Mesothelial cell of epicardium (in vitro differentiated cells): Measurements from ENCODE around the gene SRRM2. TPM values are rescaled to one million over a fixed set of nuclear protein-coding genes. Genes with fewer than 3 reads are reported as not detected.

Experiments
- DNase-seq, 2 experiments: peaks; one replicate each; pipeline ENCODE4 v3.0.0; 2021; ENCODE audit warnings: low spot score in 2 of 2; ENCODE audit not compliant: unreplicated experiment in 2 of 2
- H3K27ac Mint-ChIP-seq: 2 replicates; pipeline ENCODE4 v1.8.0; 2021; ENCODE audit warnings: mixed read lengths
- H3K27me3 Mint-ChIP-seq: 2 replicates; pipeline ENCODE4 v1.8.0; 2021; ENCODE audit warnings: low read depth, mixed read lengths
- H3K36me3 Mint-ChIP-seq: 2 replicates; pipeline ENCODE4 v1.8.0; 2021; ENCODE audit warnings: mixed read lengths
- H3K4me1 Mint-ChIP-seq: 2 replicates; pipeline ENCODE4 v1.8.0; 2021; ENCODE audit warnings: mixed read lengths
- H3K4me3 Mint-ChIP-seq: 2 replicates; pipeline ENCODE4 v1.8.0; 2021; ENCODE audit warnings: mild to moderate bottlenecking, moderate library complexity, mixed read lengths
- H3K9me3 Mint-ChIP-seq: 2 replicates; pipeline ENCODE4 v1.8.0; 2021; ENCODE audit warnings: mixed read lengths
- total RNA-seq: library from RNA; stranded (reverse); gene quantifications from 3 replicates; pipeline ENCODE4 v1.2.1, GENCODE V29; 2021
- TF ChIP-seq, protein P1 (sequence below): fragments of 200-600 bp; sonication (generic); IDR thresholded peaks from one replicate; pipeline ENCODE4 v1.5.0; 2021; ENCODE audit warnings: antibody characterized with exemption; ENCODE audit not compliant: unreplicated experiment

The SRRM2 gene
- total RNA-seq, 1 donor from 2014 or later, result 854 TPM

DNA sequence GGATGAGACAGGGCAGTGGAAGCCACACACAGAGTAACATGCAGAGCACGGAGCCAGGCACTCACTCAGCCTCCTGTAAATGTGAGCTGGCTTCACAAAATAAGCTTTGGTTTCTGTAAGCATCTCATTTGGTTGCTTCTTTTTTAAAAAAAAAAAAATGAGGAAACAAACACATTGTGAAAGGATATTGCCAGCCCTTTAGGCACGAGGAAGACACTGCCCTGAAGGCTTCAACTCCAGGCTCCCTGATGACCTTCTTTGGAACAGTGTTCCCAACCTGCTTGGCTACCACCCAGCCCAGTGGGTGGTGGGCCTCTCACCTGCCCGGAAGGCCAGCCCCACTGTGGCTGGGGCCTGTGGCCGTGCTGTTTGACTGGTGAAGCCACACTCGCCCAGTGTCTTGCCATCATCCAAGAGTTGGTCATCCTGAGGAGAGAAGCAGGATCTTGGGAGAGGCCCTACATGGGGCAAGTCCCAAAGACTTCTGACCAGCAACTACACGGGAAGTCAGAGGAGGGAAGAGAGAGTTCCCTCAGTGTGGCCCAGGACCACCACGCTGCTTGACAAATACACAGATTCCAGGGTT is 22.8 kb downstream of the SRRM2 start:
- Mint-ChIP-seq H3K27ac (no peak overlapping the region), H3K27me3 (no peaks in the 10 kb centered on the region), H3K4me3 (peak overlapping the region; percentile 81), H3K4me1 (peaks cover 22% of the 10 kb centered on the region), H3K9me3 (no peaks in the 10 kb centered on the region), H3K36me3 (peaks cover 15% of the 10 kb centered on the region)
- TF ChIP-seq, protein P1, sequence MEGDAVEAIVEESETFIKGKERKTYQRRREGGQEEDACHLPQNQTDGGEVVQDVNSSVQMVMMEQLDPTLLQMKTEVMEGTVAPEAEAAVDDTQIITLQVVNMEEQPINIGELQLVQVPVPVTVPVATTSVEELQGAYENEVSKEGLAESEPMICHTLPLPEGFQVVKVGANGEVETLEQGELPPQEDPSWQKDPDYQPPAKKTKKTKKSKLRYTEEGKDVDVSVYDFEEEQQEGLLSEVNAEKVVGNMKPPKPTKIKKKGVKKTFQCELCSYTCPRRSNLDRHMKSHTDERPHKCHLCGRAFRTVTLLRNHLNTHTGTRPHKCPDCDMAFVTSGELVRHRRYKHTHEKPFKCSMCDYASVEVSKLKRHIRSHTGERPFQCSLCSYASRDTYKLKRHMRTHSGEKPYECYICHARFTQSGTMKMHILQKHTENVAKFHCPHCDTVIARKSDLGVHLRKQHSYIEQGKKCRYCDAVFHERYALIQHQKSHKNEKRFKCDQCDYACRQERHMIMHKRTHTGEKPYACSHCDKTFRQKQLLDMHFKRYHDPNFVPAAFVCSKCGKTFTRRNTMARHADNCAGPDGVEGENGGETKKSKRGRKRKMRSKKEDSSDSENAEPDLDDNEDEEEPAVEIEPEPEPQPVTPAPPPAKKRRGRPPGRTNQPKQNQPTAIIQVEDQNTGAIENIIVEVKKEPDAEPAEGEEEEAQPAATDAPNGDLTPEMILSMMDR, result no peak
- DNase-seq, result no peak

DNA sequence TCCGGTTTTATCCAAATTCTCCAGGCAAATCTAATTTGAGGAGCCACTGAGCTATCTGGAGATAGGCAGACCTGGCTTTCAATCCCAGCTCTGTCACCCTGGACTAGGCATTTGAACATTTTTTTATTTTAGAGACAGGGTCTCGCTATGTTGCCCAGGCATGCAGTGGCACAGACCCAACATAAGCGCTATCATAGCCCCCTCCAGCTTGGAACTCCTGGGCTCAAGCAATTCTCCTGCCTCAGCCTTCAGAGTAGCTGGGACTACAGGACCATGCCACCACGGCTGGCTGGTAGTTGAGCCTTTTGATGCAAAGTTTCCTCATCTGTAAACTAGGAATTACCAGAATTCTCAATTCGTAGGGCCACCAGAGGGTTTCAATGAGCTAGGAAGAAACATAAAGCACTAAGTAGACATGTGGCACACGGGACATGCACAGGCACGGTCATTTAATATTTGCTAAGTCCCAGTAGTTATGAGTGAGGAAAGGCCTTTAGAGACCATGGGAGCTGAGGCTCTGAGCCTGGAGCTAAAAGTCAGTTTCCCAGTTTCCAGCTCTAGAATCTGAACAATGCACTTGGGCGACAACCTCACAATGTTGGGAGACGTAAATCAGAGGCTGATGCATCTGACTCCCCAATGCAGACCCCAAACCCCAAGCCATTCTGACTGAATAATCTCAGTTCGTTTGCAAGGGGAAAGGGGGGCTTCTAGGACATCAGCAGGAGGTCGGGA is 23.5 kb downstream of the SRRM2 start:
- DNase-seq, result no peak
- H3K36me3 Mint-ChIP-seq, result peaks cover 15% of the 10 kb centered on the region
- H3K4me3 Mint-ChIP-seq, result peak overlapping the region; percentile 81
- H3K27me3 Mint-ChIP-seq, result no peaks in the 10 kb centered on the region
- H3K4me1 Mint-ChIP-seq, result peaks cover 22% of the 10 kb centered on the region
- H3K9me3 Mint-ChIP-seq, result no peaks in the 10 kb centered on the region
- TF ChIP-seq, protein P1, result no peak
- H3K27ac Mint-ChIP-seq, result peak overlapping the region; percentile 94

DNA sequence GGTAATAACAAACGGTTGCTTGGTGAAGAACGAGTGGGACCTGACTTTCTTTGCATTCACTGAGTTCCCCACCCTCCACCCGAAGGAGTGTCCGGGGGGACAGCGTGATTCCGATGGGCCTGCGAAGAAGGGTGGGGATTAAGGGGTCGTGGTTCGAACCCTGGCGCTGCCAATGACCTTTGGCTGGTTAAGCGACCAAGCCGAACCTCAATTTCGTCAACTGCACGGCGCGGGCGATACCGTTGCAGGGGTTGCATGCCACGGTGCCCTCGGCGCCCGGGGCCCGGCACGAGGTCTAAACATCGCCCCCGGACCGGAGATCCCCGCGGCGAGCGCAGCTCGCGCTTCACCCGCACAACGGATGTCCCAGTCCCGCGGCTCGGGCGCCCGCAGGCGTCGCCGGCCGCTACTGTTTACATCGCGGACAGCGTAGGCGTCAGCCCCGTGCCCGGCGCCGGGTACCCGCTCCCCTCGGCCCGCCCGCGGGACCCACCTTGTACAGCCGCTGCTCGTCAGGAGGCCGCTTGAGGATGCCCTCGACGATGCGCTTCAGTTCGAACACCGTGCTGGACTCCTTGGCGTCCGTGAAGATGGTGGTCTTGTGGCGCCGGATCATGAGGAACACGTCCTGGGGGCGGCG is 24.2 kb downstream of the SRRM2 start:
- Mint-ChIP-seq H3K4me3 (peak overlapping the region; percentile 81), H3K36me3 (peaks cover 10% of the 10 kb centered on the region), H3K9me3 (no peaks in the 10 kb centered on the region), H3K4me1 (peaks cover 22% of the 10 kb centered on the region), H3K27ac (peak overlapping the region; percentile 94), H3K27me3 (no peaks in the 10 kb centered on the region)
- TF ChIP-seq, protein P1, result no peak
- DNase-seq, result peak in 1 of 2 experiments; percentile 61

DNA sequence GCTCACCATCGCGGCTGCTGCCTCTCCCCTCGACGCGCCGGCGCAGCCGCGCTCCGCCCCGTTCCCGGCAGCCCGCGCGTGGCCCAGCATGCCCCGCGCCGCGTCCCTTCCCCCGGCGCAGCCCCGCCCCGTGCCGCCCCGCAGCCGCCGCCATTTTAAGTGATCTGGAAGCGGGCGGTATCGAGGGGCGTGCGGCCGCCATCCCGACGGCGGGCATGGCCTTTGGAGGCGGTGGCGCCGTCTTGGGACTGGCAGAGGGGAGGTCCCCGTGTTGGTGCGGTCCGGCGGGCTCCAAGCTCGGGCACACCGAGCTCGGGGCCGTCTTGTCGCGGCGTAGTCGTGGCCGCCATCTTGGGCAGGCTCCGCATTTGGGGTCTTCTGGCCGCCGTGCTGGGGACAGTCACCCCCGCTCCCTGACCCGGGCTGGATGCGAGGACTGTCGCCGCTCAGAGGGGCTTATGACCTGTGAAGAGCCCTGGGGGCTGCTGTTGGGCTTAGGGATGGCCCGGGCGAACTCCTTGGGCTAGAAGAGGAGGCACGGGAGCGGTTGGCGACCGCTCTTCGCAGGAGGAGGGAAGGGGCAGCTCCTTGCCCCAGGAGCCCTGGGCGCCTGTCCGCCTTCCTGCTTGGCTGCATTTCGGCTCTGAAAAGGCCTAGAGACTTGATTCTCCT is 24.9 kb downstream of the SRRM2 start, which contains the start of gene ELOB:
Gene ELOB (minus strand): TSS at position 50 of the 672 bp plus-strand sequence. CDS start 41 bp downstream, at position 9.
- H3K27ac Mint-ChIP-seq, result peak within 1 kb of the TSS; percentile 99
- peak within 1 kb of the TSS; percentile 91 for H3K4me3 Mint-ChIP-seq
- TF ChIP-seq, protein P1, result no peak
- no peaks in the 10 kb centered on the region for H3K9me3 Mint-ChIP-seq
- peak; percentile 84 to 89 for DNase-seq
- no peaks in the 10 kb centered on the region for H3K27me3 Mint-ChIP-seq
- H3K4me1 Mint-ChIP-seq, result peaks cover 22% of the 10 kb centered on the region
- peaks cover 8% of the 10 kb centered on the region for H3K36me3 Mint-ChIP-seq

DNA sequence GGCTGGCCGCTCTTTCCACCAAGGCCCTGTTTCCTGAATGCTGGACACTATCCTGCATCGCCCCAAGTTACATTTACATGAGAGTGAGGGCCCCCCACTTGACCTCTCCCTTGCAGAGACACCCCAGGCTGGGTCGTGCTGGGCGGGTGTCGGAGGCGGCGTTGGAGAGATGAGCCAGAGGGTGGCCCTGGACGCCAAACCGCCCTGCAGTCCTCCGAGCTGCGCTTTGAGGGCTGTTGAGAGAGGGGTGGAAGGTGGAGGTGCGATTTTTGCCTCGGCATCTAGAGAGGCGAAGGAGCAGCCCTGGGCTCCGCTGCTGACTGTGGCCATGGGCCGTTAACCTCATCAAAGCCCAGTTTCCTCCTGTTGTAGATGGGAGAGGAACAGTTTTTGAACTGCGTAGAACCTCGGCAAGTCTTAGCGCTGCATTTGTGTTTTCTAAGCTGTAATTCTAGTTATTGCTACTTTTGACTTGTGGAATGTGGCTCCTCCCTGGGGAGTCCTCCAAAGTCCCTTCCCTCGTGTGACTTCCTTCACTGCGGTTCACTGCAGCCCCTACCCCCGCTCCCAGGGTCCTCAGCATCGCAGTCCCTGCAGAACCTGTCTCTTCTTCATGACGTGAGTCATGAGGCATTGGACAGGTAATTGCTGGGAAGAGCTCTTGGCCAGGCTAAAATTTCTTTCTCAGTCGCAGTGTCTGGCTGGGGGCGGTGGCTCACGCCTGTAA is 25.6 kb downstream of the SRRM2 start:
- Mint-ChIP-seq H3K4me3 (peak overlapping the region; percentile 91), H3K27ac (peak overlapping the region; percentile 99), H3K9me3 (no peaks in the 10 kb centered on the region), H3K27me3 (no peaks in the 10 kb centered on the region), H3K36me3 (peaks cover 2% of the 10 kb centered on the region), H3K4me1 (peaks cover 22% of the 10 kb centered on the region)
- TF ChIP-seq, protein P1, result no peak
- DNase-seq, result no peak
